Coronary artery (tissue), 2 donors: ENCODE data around the gene SCFD2.
A peak's percentile ranks its signal among the peaks of the same experiment; 100 is the strongest.

Experiments
- DNase-seq: peaks from one replicate; pipeline ENCODE4 v3.0.0-alpha.2; 2017; ENCODE audit warnings: low spot score
- H3K27ac ChIP-seq, 2 donors: fragments of 200-600 bp; sonication (generic); one replicate each; pipeline ENCODE4 v1.5.1; 2016 to 2019
- H3K4me3 ChIP-seq: fragments of 200-600 bp; sonication (generic); 2 replicates; pipeline ENCODE4 v1.5.1; 2016; ENCODE audit warnings: mild to moderate bottlenecking, moderate library complexity
- CTCF ChIP-seq: fragments of 200-600 bp; sonication (generic); IDR thresholded peaks from one replicate; pipeline ENCODE4 v1.5.1; 2019; ENCODE audit warnings: antibody characterized with exemption

SCFD2 gene

GRCh38 chr4:52874948-52875347 lies 490.9 kb downstream of the SCFD2 start:
- Histone ChIP-seq H3K4me3 (no peak overlapping the region), H3K27ac (no peak overlapping the region)
- DNase-seq = no peak
- TF ChIP-seq CTCF = no peak

- no peak for TF ChIP-seq CTCF
- no peak for DNase-seq
- Histone ChIP-seq H3K27ac (no peak overlapping the region), H3K4me3 (no peak overlapping the region)
Measured at GRCh38 chr4:52873861-52874343, 492.0 kb downstream of the SCFD2 start.

- no peak overlapping the region for H3K4me3 ChIP-seq
- H3K27ac ChIP-seq = no peak overlapping the region
- no peak for DNase-seq
- TF ChIP-seq CTCF = no peak
Measured at GRCh38 chr4:52873191-52873590, 492.7 kb downstream of the SCFD2 start.

- no peak for TF ChIP-seq CTCF
- DNase-seq = no peak
- Histone ChIP-seq H3K27ac (peak overlapping the region; percentile 76 to 91), H3K4me3 (no peak overlapping the region)
Measured at GRCh38 chr4:52870225-52870624, 495.6 kb downstream of the SCFD2 start.

GRCh38 chr4:52869656-52870055 lies 496.2 kb downstream of the SCFD2 start:
- no peak for TF ChIP-seq CTCF
- Histone ChIP-seq H3K27ac (peak overlapping the region; percentile 76 to 91), H3K4me3 (peak overlapping the region; percentile 46)
- DNase-seq = no peak

GRCh38 chr4:52869196-52869595 lies 496.7 kb downstream of the SCFD2 start:
- Histone ChIP-seq H3K27ac (peak overlapping the region; percentile 76 to 91), H3K4me3 (peak overlapping the region; percentile 46)
- TF ChIP-seq CTCF = no peak
- DNase-seq = peak; percentile 87

- Histone ChIP-seq H3K4me3 (peak overlapping the region; percentile 44), H3K27ac (peak overlapping the region; percentile 76 to 91)
- no peak for TF ChIP-seq CTCF
- DNase-seq = no peak
Measured at GRCh38 chr4:52868133-52868532, 497.7 kb downstream of the SCFD2 start.
